H1 (cell line): ENCODE measurements around the gene OLFML2A. TPM values are rescaled to one million over a fixed set of nuclear protein-coding genes. Genes with fewer than 3 reads are reported as not detected.
"Not testable (repeated sequence)": the region's sequence is repeated elsewhere in the genome, so short reads cannot be mapped to it uniquely, and the experiment has no call there.

ENCODE experiments used
- CTCF ChIA-PET: fragments of 300-600 bp; sonication (Branson Sonifier 250); formaldehyde crosslinking; loops from one replicate; lab custom pipeline; 2021; ENCODE audit not compliant: partially characterized antibody; lab: Charles Lee
- POLR2A ChIA-PET: fragments of 300-600 bp; sonication (Branson Sonifier 250); formaldehyde crosslinking; loops from one replicate; lab custom pipeline; 2021; ENCODE audit warnings: inconsistent platforms; ENCODE audit not compliant: partially characterized antibody; lab: Charles Lee
- DNase-seq, 2 experiments: peaks; one replicate each; pipeline versions ENCODE4 v3.0.0 to v3.0.0-alpha.2; 2010 to 2022; ENCODE audit warnings: low spot score in 2 of 2, low read depth in 1 of 2, mixed read lengths in 1 of 2
- FAIRE-seq: peaks from 2 replicates; lab custom pipeline; 2011; peaks lifted over from hg19 to GRCh38; lab: Jason Lieb, UNC
- H2AFZ ChIP-seq: 2 replicates; pipeline ENCODE4 v1.8.1; 2012; ENCODE audit warnings: low read length, inconsistent platforms
- H2AK5ac ChIP-seq: 2 replicates; pipeline ENCODE4 v1.6.1; 2013; ENCODE audit warnings: low read depth, low read length
- H2BK120ac ChIP-seq: replicated peaks from 2 replicates; pipeline ENCODE3; 2013; ENCODE audit warnings: low read depth, low read length, inconsistent platforms
- H2BK12ac ChIP-seq: 2 replicates; pipeline ENCODE4 v1.6.1; 2013; ENCODE audit warnings: low read depth, low read length
- H2BK15ac ChIP-seq: 2 replicates; pipeline ENCODE4 v1.6.1; 2013; ENCODE audit warnings: low read length
- H2BK20ac ChIP-seq: 2 replicates; pipeline ENCODE4 v1.6.1; 2013; ENCODE audit warnings: low read length
- H2BK5ac ChIP-seq: 2 replicates; pipeline ENCODE4 v1.6.1; 2013; ENCODE audit warnings: low read depth, low read length
- H3K14ac ChIP-seq: 2 replicates; pipeline ENCODE4 v1.6.1; 2013; ENCODE audit warnings: inconsistent platforms; ENCODE audit not compliant: insufficient read length
- H3K18ac ChIP-seq: 2 replicates; pipeline ENCODE4 v1.6.1; 2013; ENCODE audit warnings: low read length; ENCODE audit errors: extremely low read depth
- H3K23ac ChIP-seq: 2 replicates; pipeline ENCODE4 v1.6.1; 2013; ENCODE audit warnings: inconsistent platforms; ENCODE audit not compliant: insufficient read length
- H3K23me2 ChIP-seq: 2 replicates; pipeline ENCODE4 v1.6.1; 2013; ENCODE audit warnings: low read depth, low read length
- H3K27ac ChIP-seq: 2 replicates; pipeline ENCODE4 v1.6.1; 2011; ENCODE audit warnings: low read depth, low read length, inconsistent platforms
- H3K27me3 ChIP-seq, 4 experiments: replicated peaks in 1 of 4; 1 replicate in 1 of 4; 2 replicates in 3 of 4; pipeline versions ENCODE4 v1.6.1 to v1.8.1; 2011 to 2013; ENCODE audit warnings: low read length in 3 of 4, mild to moderate bottlenecking in 3 of 4, inconsistent platforms in 2 of 4, mixed read lengths in 2 of 4, moderate library complexity in 1 of 4; ENCODE audit not compliant: control insufficient read depth in 3 of 4, insufficient read depth in 3 of 4; ENCODE audit errors: extremely low read depth in 1 of 4
- H3K36me3 ChIP-seq, 4 experiments: 2 replicates each; pipeline versions ENCODE4 v1.6.1 to v1.8.1; 2011 to 2013; ENCODE audit warnings: mild to moderate bottlenecking in 4 of 4, low read length in 3 of 4, moderate library complexity in 2 of 4, control low read depth in 1 of 4, inconsistent platforms in 1 of 4; ENCODE audit not compliant: insufficient read depth in 4 of 4, control insufficient read depth in 2 of 4
- H3K4ac ChIP-seq: replicated peaks from 2 replicates; pipeline ENCODE3; 2013; ENCODE audit warnings: low read length, low read depth, mixed read lengths, inconsistent platforms; ENCODE audit not compliant: insufficient read length
- H3K4me1 ChIP-seq, 4 experiments: replicated peaks in 1 of 4; 1 replicate in 1 of 4; 2 replicates in 3 of 4; pipeline versions ENCODE4 v1.6.1 to v1.8.1; 2011 to 2013; ENCODE audit warnings: low read length in 3 of 4, inconsistent platforms in 2 of 4, mixed read lengths in 1 of 4; ENCODE audit not compliant: insufficient read depth in 4 of 4, control insufficient read depth in 3 of 4
- H3K4me2 ChIP-seq, 2 experiments: 2 replicates each; pipeline versions ENCODE4 v1.6.1 to v1.8.1; 2011 to 2013; ENCODE audit warnings: low read depth in 2 of 2, low read length in 2 of 2, control low read depth in 1 of 2, inconsistent platforms in 1 of 2, mild to moderate bottlenecking in 1 of 2; ENCODE audit not compliant: insufficient read depth in 1 of 2
- H3K4me3 ChIP-seq, 4 experiments: fragments of 200-600, 300-600 bp in 1 of 4; sonication (generic), shearing (Covaris generic), sonication (Bioruptor Twin) in 1 of 4; 2 replicates each; pipeline versions ENCODE4 v1.5.1 to v1.8.1; 2011 to 2016; ENCODE audit warnings: low read length in 4 of 4, low read depth in 3 of 4, control low read depth in 2 of 4, inconsistent platforms in 2 of 4, mild to moderate bottlenecking in 2 of 4, mixed read lengths in 1 of 4, moderate library complexity in 1 of 4; ENCODE audit not compliant: insufficient read depth in 2 of 4; ENCODE audit errors: extremely low read depth in 1 of 4
- H3K56ac ChIP-seq: replicated peaks from 2 replicates; pipeline ENCODE3; 2013; ENCODE audit warnings: low read depth, mild to moderate bottlenecking, mixed read lengths, low read length, inconsistent platforms; ENCODE audit not compliant: insufficient read length
- H3K79me1 ChIP-seq: 2 replicates; pipeline ENCODE4 v1.6.1; 2013; ENCODE audit warnings: low read depth, low read length, control low read depth
- H3K79me2 ChIP-seq, 2 experiments: 2 replicates each; pipeline versions ENCODE4 v1.6.1 to v1.8.1; 2012 to 2013; ENCODE audit warnings: low read length in 2 of 2, mild to moderate bottlenecking in 2 of 2, inconsistent platforms in 1 of 2; ENCODE audit not compliant: insufficient read depth in 2 of 2, control insufficient read depth in 1 of 2
- H3K9ac ChIP-seq, 4 experiments: replicated peaks in 1 of 4; 1 replicate in 1 of 4; 2 replicates in 3 of 4; pipeline versions ENCODE4 v1.6.1 to v1.8.1; 2011 to 2013; ENCODE audit warnings: low read depth in 3 of 4, low read length in 3 of 4, control low read depth in 2 of 4, mild to moderate bottlenecking in 2 of 4, moderate library complexity in 2 of 4, inconsistent platforms in 1 of 4; ENCODE audit errors: extremely low read depth in 1 of 4
- H3K9me3 ChIP-seq, 2 experiments: 2 replicates each; pipeline versions ENCODE4 v1.6.1 to v1.8.1; 2012 to 2013; ENCODE audit warnings: mild to moderate bottlenecking in 2 of 2, moderate library complexity in 2 of 2, control low read depth in 1 of 2, inconsistent platforms in 1 of 2, low read depth in 1 of 2, low read length in 1 of 2, mixed read lengths in 1 of 2; ENCODE audit not compliant: insufficient read depth in 2 of 2
- H4K20me1 ChIP-seq, 2 experiments: replicated peaks in 1 of 2; 2 replicates each; pipeline versions ENCODE3 to v1.8.1; 2011 to 2013; ENCODE audit warnings: inconsistent platforms in 2 of 2, low read length in 2 of 2, mild to moderate bottlenecking in 1 of 2; ENCODE audit not compliant: insufficient read depth in 2 of 2, control insufficient read depth in 1 of 2
- H4K5ac ChIP-seq: 2 replicates; pipeline ENCODE4 v1.6.1; 2013; ENCODE audit warnings: low read length, low read depth, mixed read lengths, inconsistent platforms; ENCODE audit not compliant: insufficient read length
- H4K8ac ChIP-seq: 2 replicates; pipeline ENCODE4 v1.8.0; 2013; ENCODE audit warnings: mild to moderate bottlenecking, moderate library complexity, low read length, inconsistent platforms; ENCODE audit not compliant: insufficient read depth; ENCODE audit errors: extremely low read depth
- H4K91ac ChIP-seq: replicated peaks from 2 replicates; pipeline ENCODE3; 2013; ENCODE audit warnings: low read length, mixed read lengths, inconsistent platforms; ENCODE audit not compliant: insufficient read length
- WGBS, 2 experiments: shearing (Covaris generic) in 1 of 2; methylation state at CpG; one replicate each; pipeline versions ENCODE4 v1.1.6 to v1.1.7; 2013 to 2015; ENCODE audit warnings: low lambda C conversion rate in 2 of 2, mixed read lengths in 2 of 2, inconsistent platforms in 1 of 2, low coverage in 1 of 2, missing lambda C conversion rate in 1 of 2; ENCODE audit not compliant: insufficient replicate concordance in 2 of 2, insufficient coverage in 1 of 2, insufficient read length in 1 of 2; ENCODE audit errors: extremely low coverage in 1 of 2, missing lambda C conversion rate in 1 of 2; 5-methylcytosine and 5-hydroxymethylcytosine counted together
- polyA plus RNA-seq, 7 experiments: library from polyadenylated mRNA; depleted of rRNA in 3 of 7; stranded (reverse) in 5 of 7; unstranded in 2 of 7; fragments of >200 nt in 5 of 7; fragments of 200-250 nt in 2 of 7; gene quantifications; 1 replicate in 5 of 7; 2 replicates in 1 of 7; 4 replicates in 1 of 7; pipeline versions ENCODE4 v1.2.1 to v1.2.3, GENCODE V29; 2011 to 2013; ENCODE audit warnings: missing spikeins in 2 of 7, mixed read lengths in 2 of 7
- total RNA-seq: library from RNA; stranded (reverse); fragmentation: NEBNext Ultra II Directional; extraction: Animal tissue kit (Norgen Biotek cat#: 25700); gene quantifications from 2 replicates; pipeline ENCODE4 v1.2.1, GENCODE V29; 2021

Gene OLFML2A
- total and polyA plus RNA-seq, 2 of the 8 experiments (the other 6 are each of a cell fraction or from before 2014, with no cell fraction given), result 7.8 to 11.5 TPM

- H3K4me1 ChIP-seq, result peaks cover 0 to 14% (median 3%) of the 10 kb centered on the region in 4 experiments; a peak in 4 of 7 replicates
- not testable (repeated sequence) for H4K91ac ChIP-seq, H2BK20ac ChIP-seq, H3K79me1 ChIP-seq, H2BK12ac ChIP-seq, H3K14ac ChIP-seq, H3K23me2 ChIP-seq, H3K4me3 ChIP-seq, DNase-seq, H4K20me1 ChIP-seq, H2AK5ac ChIP-seq, H3K23ac ChIP-seq, H3K27ac ChIP-seq, H3K18ac ChIP-seq, H2BK120ac ChIP-seq, H3K9ac ChIP-seq, H4K8ac ChIP-seq, H4K5ac ChIP-seq, H3K9me3 ChIP-seq, H3K79me2 ChIP-seq, H3K4me2 ChIP-seq, H2AFZ ChIP-seq, H3K4ac ChIP-seq, H3K27me3 ChIP-seq, FAIRE-seq, H3K36me3 ChIP-seq, H2BK5ac ChIP-seq, H2BK15ac ChIP-seq, H3K56ac ChIP-seq
- ChIA-PET POLR2A (interaction anchor here (1.0 to 6.4 kb wide), 7 partner anchors 9 to 62 kb away, joined by 3 to 29 read pairs (median 4); partner anchors contain the start of genes ARPC5L, OLFML2A and RPL35), CTCF (interaction anchor here (0.6 to 65.2 kb wide), 8 partner anchors 11 to 1088 kb away, joined by 3 to 1529 read pairs (median 9); partner anchors contain the start of genes ARPC5L, NR6A1, OLFML2A and RABEPK)
- 94% methylated on average over 25 of the region's 52 CpGs; no CpG with 5 or more reads in 1 of the 2 experiments for WGBS, 2 experiments
Observed at GRCh38 chr9:124838567-124839275, 61.8 kb downstream of the OLFML2A start.
